ENCODE results near the gene PARD6B. TPM values are rescaled to one million over a fixed set of nuclear protein-coding genes. Genes with fewer than 3 reads are reported as not detected.
"Not testable (repeated sequence)": the region's sequence is repeated elsewhere in the genome, so short reads cannot be mapped to it uniquely, and the experiment has no call there.

The PARD6B gene
- total and polyA plus RNA-seq, 2 of the 4 experiments (the other 2 are of a cell fraction) = 0.17 to 0.90 TPM

DNA sequence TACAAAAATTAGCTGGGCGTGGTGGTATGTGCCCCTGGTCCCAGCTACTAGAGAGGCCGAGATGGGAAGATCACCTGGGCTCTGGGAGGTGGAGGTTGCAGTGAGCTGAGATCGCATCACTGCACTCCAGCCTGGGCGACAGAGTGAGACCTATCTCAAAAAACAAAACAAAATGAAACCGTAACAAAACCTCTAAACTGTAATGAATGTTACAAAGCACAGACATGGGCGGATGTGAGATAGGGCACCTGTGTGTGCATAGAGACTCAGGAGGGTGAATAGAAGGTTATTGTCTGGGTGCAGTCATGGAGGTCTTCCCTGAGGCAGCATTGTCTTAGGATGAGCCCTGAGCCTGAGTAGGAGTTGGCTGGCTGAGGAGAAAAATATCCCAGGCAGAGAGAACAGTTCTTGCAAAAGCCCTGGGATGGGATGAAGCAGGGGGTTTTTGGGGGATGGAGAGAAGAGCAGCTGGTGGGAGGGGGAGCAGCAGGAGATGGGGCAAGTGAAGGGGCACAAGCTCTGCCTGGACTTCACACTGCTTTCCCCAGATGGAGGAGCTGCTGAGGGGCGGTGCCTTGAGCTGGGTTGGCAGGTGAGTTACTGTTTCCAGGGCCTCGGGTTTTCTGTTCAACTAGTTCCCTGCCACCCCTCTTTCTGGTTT, 68.6 kb downstream of the PARD6B start:
- Histone ChIP-seq H3K36me3 (ENCODE audit: control insufficient read depth, insufficient read depth, low read length) (no peaks in the 10 kb centered on the region), H3K27me3 (ENCODE audit: control insufficient read depth, insufficient read depth, low read length) (no peaks in the 10 kb centered on the region), H3K9me1 (ENCODE audit: insufficient read depth, low read length) (peaks cover 3% of the 10 kb centered on the region; the same call in 1 of the 2 replicates), H4K20me1 (ENCODE audit: insufficient read depth, low read length) (0 out of 2 replicates have a peak, but pooled peaks cover 6% of the 10 kb centered on the region), H2AK5ac (ENCODE audit: low read depth, low read length) (no peak overlapping the region), H3K14ac (replicated peaks; ENCODE audit: low read depth, low read length) (no peak overlapping the region), H3K4me1 (ENCODE audit: control insufficient read depth, insufficient read depth, low read length) (no peaks in the 10 kb centered on the region), H2AK9ac (replicated peaks; ENCODE audit: low read depth, low read length, poor library complexity) (no peak overlapping the region), H2AFZ (replicated peaks; ENCODE audit: low read length, poor library complexity) (no peak overlapping the region), H3K9ac (ENCODE audit: low read depth, low read length) (no peak overlapping the region), H3K56ac (ENCODE audit: extremely low read depth, insufficient read depth, low read length) (no peak overlapping the region), H3K4ac (ENCODE audit: low read depth, low read length) (no peak overlapping the region), H2BK20ac (ENCODE audit: low read depth, low read length) (no peak overlapping the region), H3K9me3 (ENCODE audit: control insufficient read depth, insufficient read depth, low read length) (no peaks in the 10 kb centered on the region), H3K4me2 (ENCODE audit: low read depth, low read length) (no peak overlapping the region), H3K27ac (ENCODE audit: insufficient read depth, low read length) (no peak overlapping the region), H3K4me3 (ENCODE audit: insufficient read depth, low read depth, low read length) (no peak overlapping the region), H2BK15ac (ENCODE audit: low read depth, low read length) (no peak overlapping the region), H4K91ac (ENCODE audit: insufficient read depth, low read depth, low read length) (no peak overlapping the region), H2BK5ac (ENCODE audit: low read depth, low read length, poor library complexity, severe bottlenecking) (no peak overlapping the region), H2BK120ac (ENCODE audit: low read depth, low read length) (no peak overlapping the region), H3K23ac (ENCODE audit: low read depth, low read length) (no peak overlapping the region), H3K79me1 (ENCODE audit: low read depth in 1 of 2, low read length in 2 of 2) (peaks cover 25% of the 10 kb centered on the region in 2 experiments), H4K5ac (ENCODE audit: low read depth, low read length) (no peak overlapping the region), H4K8ac (ENCODE audit: low read depth in 2 of 2, low read length in 2 of 2) (no peak overlapping the region), H3K18ac (ENCODE audit: low read depth, low read length) (no peak overlapping the region)
- intact Hi-C loops (cut with micrococcal nuclease) = no loop called here
- BruUV-seq (replicated peaks) = no TSS peak
- dilution Hi-C loops (cut with HindIII; ENCODE audit: low sequenced_read_pairs, unreplicated experiment) = loop anchor here (25.0 kb wide), 1 partner anchor 112 kb away; no protein-coding TSS in a partner anchor
- POLR2A ChIA-PET (ENCODE audit: unreplicated experiment) = interaction anchor here (0.7 kb wide), 1 partner anchor 1244 kb away, joined by 14 read pairs; no protein-coding TSS in a partner anchor
- WGBS, 2 experiments (ENCODE audit: extremely low coverage in 2 of 2, insufficient read length in 1 of 2) = no CpG with 5 or more reads among the region's 8 CpGs
- in situ Hi-C loops (cut with MboI; ENCODE audit: low sequenced_read_pairs) = loop anchor here (10.0 kb wide), 1 partner anchor 525 kb away; no protein-coding TSS in a partner anchor
- DNase-seq = no peak
- CTCF ChIA-PET = interaction anchor here (0.6 to 0.7 kb wide), 2 partner anchors 129 to 153 kb away, joined by 3 read pairs; no protein-coding TSS in a partner anchor
- TF ChIP-seq MAFK (IDR thresholded peaks at IDR 0.05; ENCODE audit: low read depth, low read length) = no peak
- no peak for ATAC-seq (ENCODE audit: low read depth)

- H3K14ac ChIP-seq (replicated peaks; ENCODE audit: low read depth, low read length); H2BK20ac ChIP-seq (ENCODE audit: low read depth, low read length); BruUV-seq (replicated peaks); H2AK9ac ChIP-seq (replicated peaks; ENCODE audit: low read depth, low read length, poor library complexity); H3K18ac ChIP-seq (ENCODE audit: low read depth, low read length); H3K36me3 ChIP-seq (ENCODE audit: control insufficient read depth, insufficient read depth, low read length); H4K91ac ChIP-seq (ENCODE audit: insufficient read depth, low read depth, low read length); H3K4me2 ChIP-seq (ENCODE audit: low read depth, low read length); H3K4me1 ChIP-seq (ENCODE audit: control insufficient read depth, insufficient read depth, low read length); H3K23ac ChIP-seq (ENCODE audit: low read depth, low read length); ATAC-seq (ENCODE audit: low read depth); CTCF ChIA-PET; DNase-seq; H2BK15ac ChIP-seq (ENCODE audit: low read depth, low read length); H3K27me3 ChIP-seq (ENCODE audit: control insufficient read depth, insufficient read depth, low read length); H4K5ac ChIP-seq (ENCODE audit: low read depth, low read length); intact Hi-C loops (cut with micrococcal nuclease); H4K8ac ChIP-seq (ENCODE audit: low read depth in 2 of 2, low read length in 2 of 2); in situ Hi-C loops (cut with MboI; ENCODE audit: low sequenced_read_pairs); H3K9me1 ChIP-seq (ENCODE audit: insufficient read depth, low read length); H4K20me1 ChIP-seq (ENCODE audit: insufficient read depth, low read length); H3K27ac ChIP-seq (ENCODE audit: insufficient read depth, low read length); H2AFZ ChIP-seq (replicated peaks; ENCODE audit: low read length, poor library complexity); H2AK5ac ChIP-seq (ENCODE audit: low read depth, low read length); POLR2A ChIA-PET (ENCODE audit: unreplicated experiment); H3K9me3 ChIP-seq (ENCODE audit: control insufficient read depth, insufficient read depth, low read length); H3K56ac ChIP-seq (ENCODE audit: extremely low read depth, insufficient read depth, low read length); H3K4ac ChIP-seq (ENCODE audit: low read depth, low read length); H3K9ac ChIP-seq (ENCODE audit: low read depth, low read length); H2BK5ac ChIP-seq (ENCODE audit: low read depth, low read length, poor library complexity, severe bottlenecking); H2BK120ac ChIP-seq (ENCODE audit: low read depth, low read length); H3K4me3 ChIP-seq (ENCODE audit: insufficient read depth, low read depth, low read length): not testable (repeated sequence)
- H3K79me1 ChIP-seq (ENCODE audit: low read depth in 1 of 2, low read length in 2 of 2) = peaks cover 19 to 23% of the 10 kb centered on the region in 2 experiments; a peak in 3 of 4 replicates
- WGBS, 2 experiments (ENCODE audit: extremely low coverage in 2 of 2, insufficient read length in 1 of 2) = 78% methylated on average over 1 of the region's 13 CpGs; no CpG with 5 or more reads in 1 of the 2 experiments
- dilution Hi-C loops (cut with HindIII; ENCODE audit: low sequenced_read_pairs, unreplicated experiment) = loop anchor here (25.0 kb wide), 1 partner anchor 111 kb away; no protein-coding TSS in a partner anchor
Observed at GRCh38 chr20:50800986-50801746, 69.8 kb downstream of the PARD6B start.
